HG02885 (cell line): ENCODE measurements around the gene RBFOX2.
"Not testable (repeated sequence)": the region's sequence is repeated elsewhere in the genome, so short reads cannot be mapped to it uniquely, and the experiment has no call there.

ENCODE experiments used
- ATAC-seq: cut with Tn5 transposase; IDR thresholded peaks from one replicate; pipeline ENCODE4 v1.9.1; 2021; ENCODE audit warnings: mild to moderate bottlenecking; ENCODE audit not compliant: unreplicated experiment, poor library complexity

The RBFOX2 gene

GRCh38 chr22:35842954-35843353 lies 185.7 kb downstream of the RBFOX2 start:
- no peak for ATAC-seq

GRCh38 chr22:35842519-35842913 lies 186.1 kb downstream of the RBFOX2 start:
- ATAC-seq = no peak

- ATAC-seq = no peak
These were observed 186.6 kb downstream of the RBFOX2 start for GRCh38 chr22:35841907-35842518.

- ATAC-seq = no peak
These were observed 188.3 kb downstream of the RBFOX2 start for GRCh38 chr22:35840302-35840739.

GRCh38 chr22:35839841-35840301 lies 188.8 kb downstream of the RBFOX2 start:
- no peak for ATAC-seq

GRCh38 chr22:35838855-35839576 lies 189.6 kb downstream of the RBFOX2 start:
- ATAC-seq = no peak

- no peak for ATAC-seq
These were observed 191.4 kb downstream of the RBFOX2 start for GRCh38 chr22:35837101-35837727.

GRCh38 chr22:35835998-35836691 lies 192.5 kb downstream of the RBFOX2 start:
- ATAC-seq = no peak

GRCh38 chr22:35835267-35835997 lies 193.2 kb downstream of the RBFOX2 start:
- no peak for ATAC-seq

- no peak for ATAC-seq
These were observed 194.6 kb downstream of the RBFOX2 start for GRCh38 chr22:35834061-35834460.

- ATAC-seq = no peak
These were observed 198.3 kb downstream of the RBFOX2 start for GRCh38 chr22:35830305-35830704.

- no peak for ATAC-seq
These were observed 204.4 kb downstream of the RBFOX2 start for GRCh38 chr22:35824256-35824655.

GRCh38 chr22:35821654-35822053 lies 207.0 kb downstream of the RBFOX2 start:
- no peak for ATAC-seq

GRCh38 chr22:35819421-35819820 lies 209.2 kb downstream of the RBFOX2 start:
- no peak for ATAC-seq

- no peak for ATAC-seq
These were observed 209.7 kb downstream of the RBFOX2 start for GRCh38 chr22:35818897-35819296.

- ATAC-seq = no peak
These were observed 216.0 kb downstream of the RBFOX2 start for GRCh38 chr22:35812600-35812999.

GRCh38 chr22:35811670-35812069 lies 217.0 kb downstream of the RBFOX2 start:
- no peak for ATAC-seq

- no peak for ATAC-seq
These were observed 218.8 kb downstream of the RBFOX2 start for GRCh38 chr22:35809816-35810215.

GRCh38 chr22:35808377-35808776 lies 220.2 kb downstream of the RBFOX2 start:
- ATAC-seq = no peak

GRCh38 chr22:35806668-35807067 lies 222.0 kb downstream of the RBFOX2 start:
- not testable (repeated sequence) for ATAC-seq
